ENCODE data around the gene ACCSL.

DNA sequence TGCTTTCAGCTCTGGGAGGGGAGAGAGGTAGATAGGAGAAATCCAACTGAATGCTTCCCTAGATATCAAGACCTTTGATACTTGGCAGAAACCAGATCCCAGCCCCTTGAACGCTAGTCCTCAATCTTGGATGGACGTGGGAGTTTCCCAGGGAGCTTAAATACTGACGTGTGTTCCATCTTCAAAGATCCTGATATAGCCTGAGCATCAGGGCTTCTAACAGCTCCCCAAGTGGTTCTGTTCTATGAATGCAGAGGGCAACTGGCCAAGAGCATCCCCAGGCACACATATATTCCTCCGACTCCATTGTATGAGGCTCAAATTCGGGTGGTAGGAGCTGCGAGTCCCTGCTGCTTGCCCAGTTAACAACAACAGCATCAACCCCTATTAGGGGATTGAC, 9.6 kb downstream of the ACCSL start:
- TF ChIP-seq CTCF (conservative IDR thresholded peaks at IDR 0.05): no peak
- TF ChIP-seq EZH2 (IDR thresholded peaks at IDR 0.05; ENCODE audit: low read depth): no peak

All from PC-9 (cell line).